Measurements from ENCODE around the gene DLST.

Gene DLST

GRCh38 chr14:74898694-74899093 lies 17.0 kb downstream of the DLST start:
- no peak for DNase-seq

- no peak for DNase-seq
Measured at GRCh38 chr14:74902941-74903705, 21.4 kb downstream of the DLST start.

- DNase-seq, result no peak
Measured at GRCh38 chr14:74904635-74905503, 23.2 kb downstream of the DLST start.

- DNase-seq, result no peak
Measured at GRCh38 chr14:74905595-74906142, 24.0 kb downstream of the DLST start.

GRCh38 chr14:74906925-74907521 lies 25.3 kb downstream of the DLST start:
- DNase-seq, result no peak

GRCh38 chr14:74907744-74908143 lies 26.0 kb downstream of the DLST start:
- no peak for DNase-seq

GRCh38 chr14:74908861-74909341 lies 27.2 kb downstream of the DLST start:
- DNase-seq, result no peak

GRCh38 chr14:74909501-74909900 lies 27.8 kb downstream of the DLST start:
- DNase-seq, result no peak

GRCh38 chr14:74909911-74910310 lies 28.2 kb downstream of the DLST start:
- DNase-seq, result no peak

- no peak for DNase-seq
Measured at GRCh38 chr14:74910556-74910955, 28.8 kb downstream of the DLST start.

- DNase-seq, result no peak
Measured at GRCh38 chr14:74911221-74911620, 29.5 kb downstream of the DLST start.

- no peak for DNase-seq
Measured at GRCh38 chr14:74911704-74912103, 30.0 kb downstream of the DLST start.

- no peak for DNase-seq
Measured at GRCh38 chr14:74912111-74912510, 30.4 kb downstream of the DLST start.

- no peak for DNase-seq
Measured at GRCh38 chr14:74912801-74913200, 31.1 kb downstream of the DLST start.

GRCh38 chr14:74913393-74913910 lies 31.7 kb downstream of the DLST start:
- DNase-seq, result no peak

- no peak for DNase-seq
Measured at GRCh38 chr14:74913986-74914573, 32.4 kb downstream of the DLST start.

- DNase-seq, result no peak
Measured at GRCh38 chr14:74915426-74915825, 33.7 kb downstream of the DLST start.

- no peak for DNase-seq
Measured at GRCh38 chr14:74915826-74916225, 34.1 kb downstream of the DLST start.

GRCh38 chr14:74917178-74917543 lies 35.4 kb downstream of the DLST start:
- DNase-seq, result no peak

GRCh38 chr14:74917646-74918081 lies 35.9 kb downstream of the DLST start:
- DNase-seq, result no peak

- no peak for DNase-seq
Measured at GRCh38 chr14:74918380-74918779, 36.7 kb downstream of the DLST start.

GRCh38 chr14:74919421-74920165 lies 37.9 kb downstream of the DLST start:
- no peak for DNase-seq

Data from NCI-H1417 treated with DMSO at 0.1 percent for 48 hours (cell line).